Heart left ventricle (tissue), 13 donors: ENCODE measurements around the gene LRIG1.

Experiments used
- CTCF ChIP-seq, 12 donors: fragments of 200-600 bp; sonication (generic) in 4 of 12; IDR thresholded peaks; one replicate each; pipeline versions ENCODE4 v1.5.0 to v1.8.0; 2018 to 2022; ENCODE audit warnings: antibody characterized with exemption in 12 of 12, mild to moderate bottlenecking in 5 of 12
- POLR2A ChIP-seq, 2 donors: fragments of 450-650 bp; IDR thresholded peaks; one replicate each; pipeline ENCODE4 v1.6.1; 2017; ENCODE audit warnings: antibody characterized with exemption in 2 of 2, mild to moderate bottlenecking in 2 of 2, moderate library complexity in 2 of 2
- donor health status: ischemic (EF 13 %, LVEDD 7.1; RV severe dilation, severe dysfunction).
- donor health status: DM: no; HTN: yes; CAD: no.
- donor health status: DM: no; HTN: no; CAD: no.
- donor health status: ischemic (EF 25% LVEDD 6.9; RV normal size, moderate dysfunction).
- donor health status: ischemic (EF 25% LVEDD 5.7; RV mildly dilated, moderate dysfunction).
- donor health status: ischemic (EF 35%, LVEDD 5.7; RV mildly dilated, moderate dysfunction).
- donor health status: nonischemic (EF 11% LVEDD 7.7; RV severe dilation, severe dysfunction).
- donor health status: DM: yes; HTN: yes; CAD: no.
- donor health status: PGD.
- donor health status: ischemic (EF 29% LVEDD 5.4; RV normal size, mild dysfunction).
- donor health status: nonischemic (EF 23%, LVEDD 6.1; RV moderate dilation, normal function).

DNA sequence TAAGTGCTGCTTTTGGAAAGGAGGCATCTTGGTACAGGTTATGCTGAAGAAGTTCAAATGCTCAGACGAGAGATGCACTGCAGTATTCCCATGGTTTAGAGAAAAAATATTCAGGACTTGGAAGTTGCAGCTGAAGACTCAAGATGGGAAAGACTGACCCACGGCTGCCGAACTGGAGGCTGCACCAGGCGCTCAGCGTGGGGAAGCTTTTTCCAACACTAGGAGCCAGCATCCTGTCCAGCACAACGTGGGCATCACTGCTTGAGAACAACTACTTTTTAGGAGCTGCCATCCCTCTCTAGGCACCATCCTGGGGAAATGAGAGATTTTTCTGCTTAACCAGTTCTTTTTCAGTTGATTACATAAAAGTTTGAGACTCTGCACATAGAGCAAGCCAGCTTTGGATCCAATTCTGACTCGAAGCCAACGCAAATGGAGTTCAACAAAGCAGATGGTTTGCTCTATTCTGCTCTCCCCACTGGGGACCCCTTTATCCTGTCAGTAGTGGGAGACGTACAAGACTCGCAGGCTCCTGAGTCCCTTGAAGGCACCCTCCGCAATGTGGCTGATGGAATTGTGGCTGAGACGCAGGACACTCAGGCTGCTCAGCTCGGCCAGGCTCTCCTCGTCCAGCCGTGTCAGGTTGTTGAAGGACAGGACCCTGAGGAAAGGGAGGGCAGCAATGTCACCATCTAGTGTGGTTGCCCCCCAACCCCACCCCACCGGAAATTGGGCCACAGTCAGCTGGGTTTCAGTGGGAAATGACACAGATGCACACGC, 93.8 kb downstream of the LRIG1 start:
- TF ChIP-seq CTCF (IDR thresholded peaks at IDR 0.05) (no peak), POLR2A (IDR thresholded peaks at IDR 0.05) (no peak)
